ENCODE results near the gene LY86. TPM values are rescaled to one million over a fixed set of nuclear protein-coding genes. Genes with fewer than 3 reads are reported as not detected.
A peak's percentile ranks its signal among the peaks of the same experiment; 100 is the strongest.

The LY86 gene
- total RNA-seq = 2.2 TPM

DNA sequence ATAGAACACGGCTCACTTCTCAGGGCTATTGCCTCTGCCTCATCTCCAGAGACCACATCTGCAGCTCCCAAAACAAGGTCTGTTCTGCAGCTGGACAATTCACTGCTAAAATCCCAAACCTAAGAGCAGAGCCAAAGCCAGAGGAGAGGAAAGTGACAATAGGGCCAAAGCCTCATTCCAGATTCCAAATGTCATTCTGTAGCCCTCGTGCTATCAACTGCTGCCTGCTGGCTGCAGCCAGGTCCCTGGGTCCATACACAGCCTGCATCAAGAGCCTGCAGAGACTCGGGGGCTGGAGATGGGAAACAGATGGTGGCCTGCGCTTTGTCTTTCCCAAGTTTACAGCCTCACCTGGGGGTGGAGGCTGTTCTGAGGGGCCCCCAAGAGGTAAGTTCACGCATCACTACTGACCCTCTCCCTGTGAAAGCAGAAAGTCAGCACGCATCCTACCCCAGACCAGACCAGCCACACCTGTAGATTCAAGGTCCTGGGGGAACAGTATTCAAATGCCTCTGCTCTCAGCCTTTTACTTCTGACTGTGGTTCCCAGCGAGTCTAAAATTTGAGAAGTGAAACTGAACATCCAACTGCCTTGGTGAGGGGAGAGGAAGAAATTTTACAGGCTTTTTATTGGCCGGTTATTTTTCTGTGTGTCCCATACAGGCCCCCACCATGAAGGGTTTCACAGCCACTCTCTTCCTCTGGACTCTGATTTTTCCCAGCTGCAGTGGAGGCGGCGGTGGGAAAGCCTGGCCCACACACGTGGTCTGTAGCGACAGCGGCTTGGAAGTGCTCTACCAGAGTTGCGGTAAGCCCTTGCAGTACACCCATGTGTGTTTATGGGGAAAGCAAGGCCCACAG, at the start of gene LY86:
Gene LY86 (plus strand): TSS at position 657 of the 860 bp plus-strand sequence. CDS start 15 bp downstream, at position 672.
- DNase-seq = peak; percentile 49

- DNase-seq = no peak
Observed at GRCh38 chr6:6539036-6539435, 49.5 kb upstream of the LY86 start.

DNA sequence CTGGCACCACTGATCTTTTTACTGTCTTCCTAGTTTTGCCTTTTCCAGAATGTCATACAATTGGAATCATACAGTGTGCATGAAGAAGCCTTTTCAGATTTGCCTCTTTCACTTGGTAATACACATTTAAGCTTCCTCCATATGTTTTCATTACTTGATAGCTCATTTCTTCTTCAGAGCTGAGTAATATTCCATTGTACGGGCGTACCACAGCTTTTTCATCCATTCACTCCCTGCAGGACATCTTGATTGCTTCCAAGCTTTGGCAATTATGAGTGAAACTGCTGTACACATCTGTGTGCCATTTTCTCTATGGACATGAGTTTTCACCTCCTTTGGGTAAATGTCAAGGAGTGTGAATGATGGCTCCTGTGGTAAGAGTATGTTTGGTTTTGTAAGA, 46.2 kb upstream of the LY86 start:
- DNase-seq = no peak

- no peak for DNase-seq
Observed at GRCh38 chr6:6543181-6543879, 45.2 kb upstream of the LY86 start.

- no peak for DNase-seq
Observed at GRCh38 chr6:6545616-6546317, 42.8 kb upstream of the LY86 start.

DNA sequence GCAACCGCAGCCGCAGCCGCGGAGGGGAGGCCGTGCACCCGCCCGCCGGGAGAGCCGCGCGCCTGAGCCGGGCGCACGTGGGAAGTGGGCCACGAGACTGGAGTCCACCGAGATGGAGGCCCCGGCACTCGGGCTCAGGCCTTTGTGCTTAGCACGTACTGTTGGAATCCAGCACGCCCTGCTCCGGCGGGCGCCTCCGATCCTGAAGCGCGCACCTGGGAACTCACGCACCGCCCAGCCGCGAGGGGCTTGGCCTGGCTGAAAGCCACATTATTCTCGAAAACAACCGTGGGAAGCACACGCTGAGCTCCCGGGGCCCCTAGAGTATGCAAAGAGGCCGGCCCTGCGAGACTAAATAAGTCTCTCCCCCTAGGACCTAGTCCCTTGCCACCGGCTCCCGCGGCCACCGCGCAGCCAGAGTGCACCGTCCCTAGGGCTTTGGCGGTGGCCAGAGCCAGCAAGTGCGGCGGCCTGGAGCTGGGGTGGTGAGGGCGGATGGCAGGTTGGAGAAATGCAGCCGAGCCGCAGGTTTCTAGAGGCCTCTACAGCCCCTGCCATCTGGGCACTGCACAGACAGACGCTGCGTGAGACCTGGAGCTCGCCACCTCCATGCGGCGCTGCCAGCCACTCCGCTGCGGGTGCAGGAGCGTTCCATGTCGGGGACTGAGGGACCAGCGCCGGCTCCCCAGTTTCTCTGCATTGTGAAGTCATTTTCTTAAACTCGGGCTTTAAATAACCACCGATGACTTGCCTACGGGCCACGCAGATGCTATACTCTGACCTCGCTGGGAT, 42.0 kb upstream of the LY86 start:
- peak; percentile 65 for DNase-seq

GRCh38 chr6:6547110-6547879, 41.2 kb upstream of the LY86 start:
- DNase-seq = peak; percentile 78

GRCh38 chr6:6556161-6556737, 32.3 kb upstream of the LY86 start:
- DNase-seq = peak; percentile 75

DNA sequence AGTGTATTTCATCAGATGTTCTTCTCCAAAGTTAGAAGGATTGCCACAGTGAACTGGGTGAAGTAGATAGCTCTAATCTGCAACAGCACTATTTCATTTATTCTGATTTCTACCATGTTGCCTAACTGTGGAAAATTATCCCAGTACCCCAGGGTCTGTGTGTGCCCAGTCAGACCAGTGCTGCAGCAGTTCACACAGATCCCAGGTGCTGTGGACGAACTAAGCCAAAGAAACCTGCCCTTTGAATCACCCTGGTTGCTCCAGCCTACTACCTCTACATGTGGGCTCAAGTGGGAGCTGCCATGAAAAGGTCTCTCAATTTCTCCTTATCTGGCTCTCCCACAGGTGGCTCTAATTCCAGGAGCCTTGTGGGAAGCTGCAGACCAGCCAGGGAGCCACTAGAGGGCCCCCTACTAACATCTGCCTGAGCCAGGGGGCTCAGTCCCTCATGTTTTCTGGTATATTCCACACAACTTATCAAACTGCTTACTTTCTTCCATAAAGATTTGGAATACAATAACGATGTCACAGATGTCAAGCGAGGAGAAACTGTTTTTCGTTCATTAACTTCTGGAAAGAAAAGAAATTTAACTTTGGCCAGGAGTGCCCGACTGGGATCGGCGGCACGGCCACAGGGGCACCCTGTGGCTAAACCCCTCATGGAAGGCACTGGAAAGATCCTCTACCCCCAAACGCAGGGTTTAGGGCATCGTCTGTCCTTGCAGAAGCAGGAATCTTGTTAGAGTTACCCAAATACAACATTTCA, 31.6 kb upstream of the LY86 start:
- DNase-seq = peak; percentile 21

- no peak for DNase-seq
Observed at GRCh38 chr6:6557504-6557839, 31.0 kb upstream of the LY86 start.

GRCh38 chr6:6557886-6558285, 30.6 kb upstream of the LY86 start:
- no peak for DNase-seq

DNA sequence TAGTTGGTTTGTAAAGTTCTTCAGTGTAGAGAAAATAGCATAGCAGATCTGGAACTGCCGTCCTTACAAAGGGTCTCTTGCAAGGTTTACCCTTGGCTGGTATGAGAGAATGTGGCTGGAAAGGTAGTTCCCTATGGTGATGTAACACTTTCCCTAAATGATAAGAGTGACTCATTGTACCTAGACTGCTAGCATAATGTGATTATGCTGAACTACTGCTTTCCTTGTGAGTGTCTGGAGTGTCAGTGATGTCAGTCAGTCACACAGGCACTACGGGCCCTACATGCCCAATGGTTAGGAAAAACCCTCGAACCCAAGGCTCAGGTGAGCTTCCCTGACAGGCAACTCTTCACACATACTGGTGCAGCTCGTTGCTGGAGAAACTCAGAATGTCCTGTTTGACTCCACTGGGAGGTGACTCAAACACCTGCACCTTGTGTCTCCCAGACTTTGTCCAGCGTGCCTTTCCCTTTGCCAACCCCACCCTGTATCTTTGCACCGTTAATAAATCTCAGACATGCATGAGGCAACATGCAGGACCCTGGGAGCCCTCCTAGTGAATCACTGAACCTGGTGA, 28.4 kb upstream of the LY86 start:
- no peak for DNase-seq

DNA sequence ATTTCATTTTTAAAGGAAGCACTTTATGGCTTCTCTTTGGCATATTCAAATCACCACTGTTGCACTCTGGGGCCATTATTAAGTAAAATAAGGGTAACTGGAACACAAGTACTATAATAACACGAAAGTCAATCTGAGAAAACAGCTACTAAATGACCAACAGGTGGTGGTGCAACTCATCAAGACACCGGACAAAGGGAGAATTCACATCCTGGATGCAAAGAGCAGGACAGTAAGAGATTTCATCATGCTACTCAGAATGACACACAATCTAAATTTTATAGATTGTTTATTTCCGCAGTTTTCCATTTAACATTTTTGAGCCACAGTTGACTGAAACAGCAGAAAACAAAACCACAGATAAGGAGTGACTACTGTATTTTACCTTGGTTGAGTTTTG, 27.6 kb upstream of the LY86 start:
- no peak for DNase-seq

GRCh38 chr6:6564154-6564553, 24.4 kb upstream of the LY86 start:
- no peak for DNase-seq

GRCh38 chr6:6565069-6565468, 23.5 kb upstream of the LY86 start:
- DNase-seq = no peak

- no peak for DNase-seq
Observed at GRCh38 chr6:6565488-6565887, 23.0 kb upstream of the LY86 start.

GRCh38 chr6:6566766-6567165, 21.8 kb upstream of the LY86 start:
- no peak for DNase-seq

GRCh38 chr6:6569096-6569810, 19.3 kb upstream of the LY86 start:
- no peak for DNase-seq

DNA sequence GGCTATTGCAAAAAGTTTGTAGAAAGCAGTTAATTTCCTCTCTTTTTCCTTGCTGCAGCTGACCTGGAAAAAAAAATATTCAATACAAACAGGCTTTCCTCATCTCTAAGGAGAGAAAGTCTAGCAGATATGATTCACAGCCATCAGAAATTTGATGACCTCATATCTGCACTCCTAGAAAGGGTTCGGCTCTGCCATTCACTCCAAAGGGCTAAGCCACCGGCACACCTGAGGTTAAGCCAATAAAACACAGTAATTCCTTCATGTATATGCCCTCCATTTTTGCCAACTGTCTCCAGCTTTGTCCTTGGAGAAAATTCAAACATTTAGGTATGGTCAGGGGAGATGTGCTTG, 18.7 kb upstream of the LY86 start:
- no peak for DNase-seq

All from occipital lobe (tissue), 2 donors.